Activated gamma-delta T cell treated with anti-CD3 and anti-CD28 coated beads, Interleukin-2, amount 50 U/mL, for 16 hours (primary cell): ENCODE data around the gene MPRIP.
"Not testable (repeated sequence)": the region's sequence is repeated elsewhere in the genome, so short reads cannot be mapped to it uniquely, and the experiment has no call there.

Source experiments
- DNase-seq: peaks from one replicate; pipeline ENCODE4 v3.0.0-alpha.2; 2020; ENCODE audit warnings: low read depth

Gene MPRIP

GRCh38 chr17:17186551-17187505 is 144.6 kb downstream of the MPRIP start:
- DNase-seq, result no peak

GRCh38 chr17:17188586-17188985 is 146.3 kb downstream of the MPRIP start:
- no peak for DNase-seq

- no peak for DNase-seq
Observed at GRCh38 chr17:17189559-17189958, 147.3 kb downstream of the MPRIP start.

GRCh38 chr17:17190188-17190587 is 147.9 kb downstream of the MPRIP start:
- no peak for DNase-seq

- DNase-seq, result no peak
Observed at GRCh38 chr17:17191346-17191792, 149.1 kb downstream of the MPRIP start.

- no peak for DNase-seq
Observed at GRCh38 chr17:17191961-17192381, 149.7 kb downstream of the MPRIP start.

- DNase-seq, result not testable (repeated sequence)
Observed at GRCh38 chr17:17195466-17195865, 153.2 kb downstream of the MPRIP start.

- DNase-seq, result no peak
Observed at GRCh38 chr17:17196776-17197175, 154.5 kb downstream of the MPRIP start.

GRCh38 chr17:17198281-17198680 is 156.0 kb downstream of the MPRIP start:
- DNase-seq, result no peak

GRCh38 chr17:17200311-17200710 is 158.1 kb downstream of the MPRIP start:
- DNase-seq, result no peak

GRCh38 chr17:17200831-17201230 is 158.6 kb downstream of the MPRIP start:
- no peak for DNase-seq

GRCh38 chr17:17201271-17201670 is 159.0 kb downstream of the MPRIP start:
- DNase-seq, result no peak

- DNase-seq, result no peak
Observed at GRCh38 chr17:17201907-17202306, 159.7 kb downstream of the MPRIP start.

- no peak for DNase-seq
Observed at GRCh38 chr17:17203173-17203730, 161.0 kb downstream of the MPRIP start.

- DNase-seq, result no peak
Observed at GRCh38 chr17:17204041-17204591, 161.9 kb downstream of the MPRIP start.

- DNase-seq, result no peak
Observed at GRCh38 chr17:17204635-17205231, 162.5 kb downstream of the MPRIP start.

GRCh38 chr17:17205368-17206123 is 163.3 kb downstream of the MPRIP start:
- DNase-seq, result peak; percentile 46

- DNase-seq, result peak; percentile 91
Observed at GRCh38 chr17:17206124-17206912, 164.1 kb downstream of the MPRIP start, which contains the start of gene PLD6. Gene PLD6, minus strand, starts transcription at chr17:17206333. Its CDS starts 47 bp downstream, at chr17:17206286.

GRCh38 chr17:17206913-17207335 is 164.7 kb downstream of the MPRIP start:
- no peak for DNase-seq

- no peak for DNase-seq
Observed at GRCh38 chr17:17207998-17208397, 165.7 kb downstream of the MPRIP start.

- no peak for DNase-seq
Observed at GRCh38 chr17:17213775-17214174, 171.5 kb downstream of the MPRIP start.
